CD4-positive, alpha-beta T cell (primary cell): ENCODE measurements around the gene SPATA2L. TPM values are rescaled to one million over a fixed set of nuclear protein-coding genes. Genes with fewer than 3 reads are reported as not detected.

Source experiments
- ATAC-seq: fragments of 200-7000 bp; cut with Tn5 transposase; one replicate; pipeline ENCODE4 v1.10.0; 2022; ENCODE audit warnings: mild to moderate bottlenecking; ENCODE audit not compliant: poor library complexity
- CTCF ChIA-PET: fragments of 350-600 bp; sonication (Branson Sonifier 250); formaldehyde crosslinking; loops from one replicate; lab custom pipeline; 2021; ENCODE audit warnings: antibody characterized with exemption, inconsistent platforms; lab: Charles Lee
- POLR2A ChIA-PET: fragments of 350-600 bp; sonication (Branson Sonifier 250); formaldehyde crosslinking; loops from one replicate; lab custom pipeline; 2021; ENCODE audit warnings: antibody characterized with exemption, inconsistent platforms; lab: Charles Lee
- DNase-seq, 14 experiments: peaks; one replicate each; pipeline ENCODE4 v3.0.0-alpha.2; 2013 to 2020; ENCODE audit warnings: mixed read lengths in 2 of 14
- H3K27ac ChIP-seq, 2 donors: one replicate each; pipeline versions ENCODE4 v1.5.1 to v1.7.0; 2013; ENCODE audit warnings: low read length in 2 of 2, low read depth in 1 of 2, mild to moderate bottlenecking in 1 of 2
- H3K27me3 ChIP-seq, 2 experiments: 1 replicate in 1 of 2; 2 replicates in 1 of 2; pipeline versions ENCODE4 v1.6.1 to v1.7.0; 2013; ENCODE audit warnings: low read length in 2 of 2, control low read depth in 1 of 2, mild to moderate bottlenecking in 1 of 2, moderate library complexity in 1 of 2; ENCODE audit not compliant: insufficient read depth in 2 of 2, control insufficient read depth in 1 of 2
- H3K36me3 ChIP-seq: one replicate; pipeline ENCODE4 v1.6.1; 2013; ENCODE audit warnings: low read length, control low read depth; ENCODE audit not compliant: insufficient read depth
- H3K4me1 ChIP-seq: one replicate; pipeline ENCODE4 v1.6.1; 2013; ENCODE audit warnings: low read length, control low read depth; ENCODE audit not compliant: insufficient read depth
- H3K4me3 ChIP-seq: one replicate; pipeline ENCODE4 v1.5.1; 2013; ENCODE audit warnings: mild to moderate bottlenecking, low read length, moderate library complexity
- H3K9me3 ChIP-seq, 2 experiments: 1 replicate in 1 of 2; 2 replicates in 1 of 2; pipeline versions ENCODE4 v1.6.1 to v1.7.0; 2013; ENCODE audit warnings: low read length in 2 of 2, mild to moderate bottlenecking in 2 of 2, control low read depth in 1 of 2, moderate library complexity in 1 of 2; ENCODE audit not compliant: control insufficient read depth in 1 of 2, insufficient read depth in 1 of 2
- H3K27ac Mint-ChIP-seq: one replicate; pipeline ENCODE4 v1.8.0; 2020; ENCODE audit warnings: mixed read lengths
- H3K27me3 Mint-ChIP-seq: one replicate; pipeline ENCODE4 v1.8.0; 2021; ENCODE audit warnings: mixed read lengths
- H3K36me3 Mint-ChIP-seq: one replicate; pipeline ENCODE4 v1.8.0; 2021; ENCODE audit warnings: low read depth, mixed read lengths
- H3K4me1 Mint-ChIP-seq: one replicate; pipeline ENCODE4 v1.8.0; 2021; ENCODE audit warnings: low read depth, mixed read lengths
- H3K4me3 Mint-ChIP-seq: one replicate; pipeline ENCODE4 v1.8.0; 2020; ENCODE audit warnings: mild to moderate bottlenecking, mixed read lengths
- H3K9me3 Mint-ChIP-seq: one replicate; pipeline ENCODE4 v1.8.0; 2020; ENCODE audit warnings: mixed read lengths
- intact Hi-C, 2 experiments: fragments of 100-400 bp; cut with DNase I in 1 of 2; cut with micrococcal nuclease in 1 of 2; formaldehyde crosslinking; loops; one replicate each; pipeline versions ENCODE4 v1.15.1 to v1.9.0; 2023 to 2025; cut with DNase I, micrococcal nuclease
- total RNA-seq, 174 experiments: library from RNA in 2 of 174; stranded (reverse) in 2 of 174; gene quantifications; one replicate each; pipeline ENCODE4 v1.2.3 and lab custom pipeline; 2021 to 2026
- TF ChIP-seq, protein P1 (sequence below): fragments of 200-600 bp; IDR thresholded peaks from one replicate; pipeline ENCODE4 v1.8.0; 2022; ENCODE audit warnings: antibody characterized with exemption, mild to moderate bottlenecking

Gene SPATA2L
- total RNA-seq, 2 experiments from 2014 or later: 26.1 to 28.3 TPM

DNA sequence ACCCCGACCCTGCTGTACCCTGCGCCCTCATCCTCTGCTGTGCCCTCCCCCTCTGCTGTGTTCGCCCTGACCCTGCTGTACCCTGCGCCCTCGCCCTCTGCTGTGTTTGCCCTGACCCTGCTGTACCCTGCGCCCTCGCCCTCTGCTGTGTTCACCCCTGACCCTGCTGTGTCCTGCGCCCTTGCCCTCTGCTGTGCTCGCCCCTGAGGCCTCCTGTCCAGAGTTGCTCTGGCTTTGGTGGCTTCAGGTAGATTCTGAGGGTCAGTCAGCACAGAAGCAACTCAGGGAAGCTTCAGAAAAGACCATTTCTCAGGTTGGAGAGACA, 31.4 kb upstream of the SPATA2L start:
- no peak overlapping the region for H3K27ac Mint-ChIP-seq
- peaks cover 97% of the 10 kb centered on the region for H3K36me3 ChIP-seq
- H3K4me3 ChIP-seq: no peak overlapping the region
- no peak overlapping the region for H3K27ac ChIP-seq
- intact Hi-C loops: no loop called here
- H3K27me3 ChIP-seq: no peaks in the 10 kb centered on the region
- no peaks in the 10 kb centered on the region for H3K27me3 Mint-ChIP-seq
- H3K4me3 Mint-ChIP-seq: no peak overlapping the region
- TF ChIP-seq, protein P1, sequence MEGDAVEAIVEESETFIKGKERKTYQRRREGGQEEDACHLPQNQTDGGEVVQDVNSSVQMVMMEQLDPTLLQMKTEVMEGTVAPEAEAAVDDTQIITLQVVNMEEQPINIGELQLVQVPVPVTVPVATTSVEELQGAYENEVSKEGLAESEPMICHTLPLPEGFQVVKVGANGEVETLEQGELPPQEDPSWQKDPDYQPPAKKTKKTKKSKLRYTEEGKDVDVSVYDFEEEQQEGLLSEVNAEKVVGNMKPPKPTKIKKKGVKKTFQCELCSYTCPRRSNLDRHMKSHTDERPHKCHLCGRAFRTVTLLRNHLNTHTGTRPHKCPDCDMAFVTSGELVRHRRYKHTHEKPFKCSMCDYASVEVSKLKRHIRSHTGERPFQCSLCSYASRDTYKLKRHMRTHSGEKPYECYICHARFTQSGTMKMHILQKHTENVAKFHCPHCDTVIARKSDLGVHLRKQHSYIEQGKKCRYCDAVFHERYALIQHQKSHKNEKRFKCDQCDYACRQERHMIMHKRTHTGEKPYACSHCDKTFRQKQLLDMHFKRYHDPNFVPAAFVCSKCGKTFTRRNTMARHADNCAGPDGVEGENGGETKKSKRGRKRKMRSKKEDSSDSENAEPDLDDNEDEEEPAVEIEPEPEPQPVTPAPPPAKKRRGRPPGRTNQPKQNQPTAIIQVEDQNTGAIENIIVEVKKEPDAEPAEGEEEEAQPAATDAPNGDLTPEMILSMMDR: no peak
- POLR2A ChIA-PET: no interaction called here
- no peak for DNase-seq
- H3K4me1 ChIP-seq: peaks cover 94% of the 10 kb centered on the region
- no peaks in the 10 kb centered on the region for H3K9me3 Mint-ChIP-seq
- no peak for ATAC-seq
- CTCF ChIA-PET: no interaction called here
- no peaks in the 10 kb centered on the region for H3K9me3 ChIP-seq
- peaks cover 94% of the 10 kb centered on the region for H3K36me3 Mint-ChIP-seq
- H3K4me1 Mint-ChIP-seq: peaks cover 48% of the 10 kb centered on the region

DNA sequence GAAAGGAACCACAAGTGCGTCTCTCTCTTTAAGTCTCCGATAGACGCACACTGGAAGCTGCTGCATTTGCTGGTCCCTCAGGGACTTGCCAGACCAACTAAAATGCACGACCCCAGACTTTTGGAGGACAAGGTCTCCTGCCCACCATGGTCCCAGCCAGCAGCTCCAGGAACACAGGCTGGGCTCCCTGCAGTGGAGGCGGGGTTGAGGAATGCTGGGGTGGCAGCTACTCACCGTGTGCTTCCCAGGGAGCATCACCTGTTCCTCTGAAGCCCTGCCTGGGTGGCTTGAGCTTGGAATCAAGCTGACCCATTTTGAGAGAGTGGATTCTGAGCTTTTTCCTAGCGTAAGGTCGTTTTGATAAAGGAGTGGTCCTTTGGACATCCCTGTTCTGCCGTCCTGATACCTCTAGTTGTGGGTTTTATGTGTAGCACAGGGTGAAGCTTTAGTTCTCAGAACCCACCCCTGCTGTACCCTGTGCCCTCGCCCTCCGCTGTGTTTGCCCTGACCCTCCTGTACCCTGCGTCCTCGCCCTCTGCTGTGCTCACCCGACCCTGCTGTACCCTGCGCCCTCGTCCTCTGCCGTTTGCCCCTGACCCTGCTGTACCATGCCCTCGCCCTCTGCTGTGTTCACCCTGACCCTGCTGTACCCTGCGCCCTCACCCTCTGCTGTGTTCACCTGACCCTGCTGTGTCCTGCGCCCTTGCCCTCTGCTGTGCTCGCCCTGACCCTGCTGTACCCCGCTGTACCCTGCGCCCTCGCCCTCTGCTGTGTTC, 30.8 kb upstream of the SPATA2L start:
- no peaks in the 10 kb centered on the region for H3K27me3 Mint-ChIP-seq
- CTCF ChIA-PET: interaction anchor here (0.9 kb wide), 1 partner anchor 128 kb away, joined by 4 read pairs; no protein-coding TSS in a partner anchor
- TF ChIP-seq, protein P1: no peak
- no peaks in the 10 kb centered on the region for H3K9me3 Mint-ChIP-seq
- Histone ChIP-seq H3K36me3 (peaks cover 97% of the 10 kb centered on the region), H3K4me1 (peaks cover 94% of the 10 kb centered on the region), H3K9me3 (no peaks in the 10 kb centered on the region), H3K27me3 (no peaks in the 10 kb centered on the region), H3K4me3 (no peak overlapping the region), H3K27ac (no peak overlapping the region)
- DNase-seq (no peak), ATAC-seq (no peak)
- intact Hi-C loops: no loop called here
- H3K36me3 Mint-ChIP-seq: peaks cover 94% of the 10 kb centered on the region
- H3K4me1 Mint-ChIP-seq: peaks cover 48% of the 10 kb centered on the region
- no peak overlapping the region for H3K4me3 Mint-ChIP-seq
- POLR2A ChIA-PET: interaction anchor here (1.3 kb wide), 1 partner anchor 9 kb away, joined by 6 read pairs; no protein-coding TSS in a partner anchor
- H3K27ac Mint-ChIP-seq: peak overlapping the region; percentile 53

DNA sequence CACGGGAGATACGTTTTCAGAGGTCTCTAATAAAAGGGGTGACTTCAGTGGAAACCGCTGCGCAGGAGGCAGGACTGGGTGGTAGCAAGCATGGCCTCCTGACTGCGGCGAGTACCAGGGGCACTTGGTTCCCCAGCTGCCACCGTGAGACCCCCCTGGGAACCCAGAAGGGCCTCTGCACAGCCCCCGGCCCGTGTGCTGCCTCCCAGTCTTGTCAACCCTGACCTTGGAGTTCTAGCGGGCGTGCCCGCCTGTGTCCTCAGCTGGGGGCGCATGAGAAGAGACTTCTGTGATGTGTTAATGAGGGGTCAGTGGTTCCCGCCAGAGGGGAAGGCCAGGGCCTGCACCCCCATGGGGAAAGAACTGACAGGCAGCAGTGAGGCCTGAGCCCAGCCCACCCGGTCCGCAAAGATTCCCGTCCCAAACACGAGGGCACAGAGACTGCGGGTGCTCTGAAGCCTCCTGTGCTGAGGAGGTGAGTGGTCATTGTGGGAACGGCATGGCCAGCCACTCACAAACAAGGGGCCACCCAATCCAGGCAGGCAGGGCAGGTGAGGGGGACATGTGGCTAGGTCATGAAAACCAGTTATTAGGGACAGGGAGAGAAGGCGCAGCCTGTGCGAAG, 29.2 kb upstream of the SPATA2L start:
- H3K9me3 Mint-ChIP-seq: no peaks in the 10 kb centered on the region
- ChIA-PET CTCF (no interaction called here), POLR2A (interaction anchor here (0.7 kb wide), 1 partner anchor 30 kb away, joined by 3 read pairs; no protein-coding TSS in a partner anchor)
- DNase-seq (no peak), ATAC-seq (no peak)
- peaks cover 92% of the 10 kb centered on the region for H3K36me3 Mint-ChIP-seq
- Histone ChIP-seq H3K4me1 (peaks cover 94% of the 10 kb centered on the region), H3K4me3 (no peak overlapping the region), H3K36me3 (peaks cover 95% of the 10 kb centered on the region), H3K27ac (peak overlapping the region in 1 of 2 donors; percentile 4), H3K9me3 (no peaks in the 10 kb centered on the region), H3K27me3 (no peaks in the 10 kb centered on the region)
- H3K27me3 Mint-ChIP-seq: no peaks in the 10 kb centered on the region
- intact Hi-C loops: no loop called here
- TF ChIP-seq, protein P1: no peak
- H3K4me3 Mint-ChIP-seq: no peak overlapping the region
- H3K27ac Mint-ChIP-seq: peak overlapping the region; percentile 53
- peaks cover 46% of the 10 kb centered on the region for H3K4me1 Mint-ChIP-seq
